ENCODE results near the gene TRUB1.

TRUB1 gene

DNA sequence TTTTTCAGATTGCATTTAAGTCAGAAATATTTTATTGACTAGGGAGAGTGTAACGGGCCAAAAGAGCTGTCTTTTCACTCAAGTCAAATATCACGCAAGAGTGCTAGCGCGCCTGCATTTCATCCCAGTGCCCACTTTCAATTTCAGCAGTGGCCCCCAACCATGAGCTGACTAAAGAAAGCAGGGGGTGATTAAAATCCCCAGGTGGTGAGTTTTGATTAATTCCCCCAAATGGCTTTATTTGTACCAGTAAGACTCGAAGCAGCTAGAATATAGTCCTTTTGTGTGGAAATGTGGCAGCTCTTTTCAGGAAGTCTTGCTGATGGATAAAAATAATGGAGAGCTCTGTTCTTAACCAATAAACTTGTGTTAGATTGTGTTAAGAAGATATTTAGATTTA is 35.3 kb downstream of the TRUB1 start:
- no peak overlapping the region for H3K4me3 ChIP-seq (ENCODE audit: low read depth, low read length)
- TF ChIP-seq, protein P1, sequence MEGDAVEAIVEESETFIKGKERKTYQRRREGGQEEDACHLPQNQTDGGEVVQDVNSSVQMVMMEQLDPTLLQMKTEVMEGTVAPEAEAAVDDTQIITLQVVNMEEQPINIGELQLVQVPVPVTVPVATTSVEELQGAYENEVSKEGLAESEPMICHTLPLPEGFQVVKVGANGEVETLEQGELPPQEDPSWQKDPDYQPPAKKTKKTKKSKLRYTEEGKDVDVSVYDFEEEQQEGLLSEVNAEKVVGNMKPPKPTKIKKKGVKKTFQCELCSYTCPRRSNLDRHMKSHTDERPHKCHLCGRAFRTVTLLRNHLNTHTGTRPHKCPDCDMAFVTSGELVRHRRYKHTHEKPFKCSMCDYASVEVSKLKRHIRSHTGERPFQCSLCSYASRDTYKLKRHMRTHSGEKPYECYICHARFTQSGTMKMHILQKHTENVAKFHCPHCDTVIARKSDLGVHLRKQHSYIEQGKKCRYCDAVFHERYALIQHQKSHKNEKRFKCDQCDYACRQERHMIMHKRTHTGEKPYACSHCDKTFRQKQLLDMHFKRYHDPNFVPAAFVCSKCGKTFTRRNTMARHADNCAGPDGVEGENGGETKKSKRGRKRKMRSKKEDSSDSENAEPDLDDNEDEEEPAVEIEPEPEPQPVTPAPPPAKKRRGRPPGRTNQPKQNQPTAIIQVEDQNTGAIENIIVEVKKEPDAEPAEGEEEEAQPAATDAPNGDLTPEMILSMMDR (IDR thresholded peaks at IDR 0.05; ENCODE audit: borderline replicate concordance, insufficient read depth, low read depth, low read length): no peak

DNA sequence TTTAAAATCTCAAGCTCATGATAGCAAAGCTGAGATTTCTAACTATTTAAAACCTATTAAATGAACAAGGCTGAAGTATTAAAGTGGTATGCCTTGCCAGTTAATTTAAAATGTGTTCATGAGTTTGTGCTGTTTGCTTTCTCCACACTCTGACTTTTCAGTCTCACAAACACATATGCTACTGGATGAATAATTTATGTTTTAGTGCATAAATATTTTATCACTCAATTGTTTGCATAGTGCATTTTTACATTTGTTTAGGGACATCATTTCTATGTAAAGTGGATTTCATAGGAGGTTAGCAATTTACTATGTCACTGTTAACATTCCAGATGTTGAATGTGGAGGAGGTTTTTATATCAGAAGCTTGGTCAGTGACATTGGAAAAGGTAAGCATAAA is 36.0 kb downstream of the TRUB1 start:
- TF ChIP-seq, protein P1 (IDR thresholded peaks at IDR 0.05; ENCODE audit: borderline replicate concordance, insufficient read depth, low read depth, low read length): no peak
- H3K4me3 ChIP-seq (ENCODE audit: low read depth, low read length): no peak overlapping the region

DNA sequence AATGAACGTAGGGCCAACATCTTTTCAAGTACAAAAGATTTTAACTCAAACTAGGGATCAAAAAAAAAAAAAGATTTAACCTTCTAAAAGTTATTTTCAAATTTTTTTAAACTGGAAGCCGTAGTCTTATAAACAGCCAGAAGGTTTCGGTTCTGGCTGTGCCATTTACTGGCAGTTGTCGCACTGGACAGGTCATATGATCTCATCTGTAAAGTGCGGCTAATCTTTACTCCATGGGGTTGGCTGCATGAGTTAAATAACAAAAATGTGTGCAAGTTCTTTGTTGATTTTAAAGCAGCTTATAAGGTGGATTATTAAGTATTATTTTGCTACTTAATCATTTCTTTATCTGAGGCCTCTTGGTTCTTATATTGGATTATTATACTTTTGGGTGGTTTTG is 36.6 kb downstream of the TRUB1 start:
- TF ChIP-seq, protein P1 (IDR thresholded peaks at IDR 0.05; ENCODE audit: borderline replicate concordance, insufficient read depth, low read depth, low read length): no peak

DNA sequence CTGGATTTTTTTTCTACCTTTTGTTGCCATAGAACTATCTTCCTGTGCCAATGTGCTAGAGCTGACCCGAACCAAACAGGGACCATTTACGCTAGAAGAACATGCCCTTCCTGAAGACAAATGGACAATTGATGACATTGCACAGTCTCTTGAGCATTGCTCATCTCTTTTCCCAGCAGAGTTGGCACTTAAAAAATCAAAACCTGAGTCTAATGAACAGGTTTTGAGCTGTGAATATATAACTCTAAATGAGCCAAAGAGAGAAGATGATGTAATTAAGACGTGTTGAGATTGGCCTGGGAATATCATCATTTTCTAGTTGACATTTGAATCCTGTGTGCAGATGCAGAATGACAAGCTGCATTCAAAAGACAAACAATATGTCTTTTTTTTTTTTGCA is 37.1 kb downstream of the TRUB1 start:
- H3K4me3 ChIP-seq (ENCODE audit: low read depth, low read length): no peak overlapping the region
- TF ChIP-seq, protein P1 (IDR thresholded peaks at IDR 0.05; ENCODE audit: borderline replicate concordance, insufficient read depth, low read depth, low read length): no peak

More for the DNA sequence above, 36.6 kb downstream of the TRUB1 start:
- no peak overlapping the region for H3K4me3 ChIP-seq (ENCODE audit: low read depth, low read length)

DNA sequence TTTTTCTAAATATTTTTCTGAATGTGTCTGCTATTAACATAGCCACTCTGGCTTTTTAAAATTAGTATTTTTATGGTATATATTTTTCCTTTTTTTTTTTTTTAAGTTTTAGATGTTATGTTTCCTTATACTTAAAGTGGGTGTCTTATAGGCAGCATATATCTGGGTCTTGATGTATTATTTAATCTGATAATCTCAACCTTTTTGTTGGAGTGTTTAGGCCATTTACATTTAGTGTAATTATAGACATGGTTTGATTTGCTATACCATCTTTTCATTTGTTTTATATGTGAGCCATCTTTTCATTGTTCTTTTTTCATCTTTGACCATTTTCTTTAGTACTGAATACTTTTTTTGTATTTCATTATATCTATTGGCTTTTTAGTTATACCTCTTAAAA is 45.0 kb downstream of the TRUB1 start:
- no peak overlapping the region for H3K4me3 ChIP-seq (ENCODE audit: low read depth, low read length)
- TF ChIP-seq, protein P1 (IDR thresholded peaks at IDR 0.05; ENCODE audit: borderline replicate concordance, insufficient read depth, low read depth, low read length): no peak

DNA sequence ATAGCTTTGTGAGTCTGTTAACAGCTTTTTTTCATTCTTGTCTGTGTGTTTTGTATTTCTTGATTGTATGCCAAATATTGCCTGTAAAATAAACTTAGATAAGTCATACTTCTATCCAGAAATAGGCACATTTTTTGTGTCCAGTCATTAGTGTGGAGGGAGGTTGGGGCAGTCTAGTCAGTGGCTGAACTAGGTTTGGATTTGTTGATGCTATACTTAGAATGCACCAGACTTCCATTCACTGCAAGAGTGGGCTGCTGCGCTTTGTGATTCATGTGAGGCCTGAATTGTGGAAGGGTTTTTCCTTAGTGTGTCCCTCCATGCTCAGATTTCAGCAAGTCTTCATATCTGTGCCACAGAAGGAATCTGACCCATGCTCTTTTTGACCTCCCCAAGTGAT is 50.0 kb downstream of the TRUB1 start:
- TF ChIP-seq, protein P1 (IDR thresholded peaks at IDR 0.05; ENCODE audit: borderline replicate concordance, insufficient read depth, low read depth, low read length): no peak

DNA sequence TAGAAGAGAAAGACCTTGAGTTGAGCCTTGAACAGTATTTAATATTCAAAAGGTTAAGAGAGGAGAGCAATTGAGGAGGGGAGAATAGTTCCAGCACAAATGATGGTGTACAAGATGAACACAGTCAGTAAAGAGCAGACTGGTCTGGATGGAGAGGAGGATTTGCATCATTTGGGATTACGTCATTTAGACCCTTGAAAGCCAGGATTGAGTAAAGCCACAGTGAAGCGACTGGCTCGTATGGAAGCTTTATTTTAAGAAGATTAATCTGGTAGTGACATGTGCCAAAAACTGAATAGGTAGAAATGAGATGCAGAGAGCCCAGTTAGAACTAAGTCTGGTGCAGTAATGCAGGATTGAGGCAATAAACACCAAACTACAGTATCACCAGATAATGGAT is 52.6 kb downstream of the TRUB1 start:
- TF ChIP-seq, protein P1 (IDR thresholded peaks at IDR 0.05; ENCODE audit: borderline replicate concordance, insufficient read depth, low read depth, low read length): no peak
- no peak overlapping the region for H3K4me3 ChIP-seq (ENCODE audit: low read depth, low read length)

More for the DNA sequence above, 50.0 kb downstream of the TRUB1 start:
- H3K4me3 ChIP-seq (ENCODE audit: low read depth, low read length): no peak overlapping the region

Data from GM12875 (cell line).